Measurements from ENCODE around the gene MICAL3.

The MICAL3 gene

DNA sequence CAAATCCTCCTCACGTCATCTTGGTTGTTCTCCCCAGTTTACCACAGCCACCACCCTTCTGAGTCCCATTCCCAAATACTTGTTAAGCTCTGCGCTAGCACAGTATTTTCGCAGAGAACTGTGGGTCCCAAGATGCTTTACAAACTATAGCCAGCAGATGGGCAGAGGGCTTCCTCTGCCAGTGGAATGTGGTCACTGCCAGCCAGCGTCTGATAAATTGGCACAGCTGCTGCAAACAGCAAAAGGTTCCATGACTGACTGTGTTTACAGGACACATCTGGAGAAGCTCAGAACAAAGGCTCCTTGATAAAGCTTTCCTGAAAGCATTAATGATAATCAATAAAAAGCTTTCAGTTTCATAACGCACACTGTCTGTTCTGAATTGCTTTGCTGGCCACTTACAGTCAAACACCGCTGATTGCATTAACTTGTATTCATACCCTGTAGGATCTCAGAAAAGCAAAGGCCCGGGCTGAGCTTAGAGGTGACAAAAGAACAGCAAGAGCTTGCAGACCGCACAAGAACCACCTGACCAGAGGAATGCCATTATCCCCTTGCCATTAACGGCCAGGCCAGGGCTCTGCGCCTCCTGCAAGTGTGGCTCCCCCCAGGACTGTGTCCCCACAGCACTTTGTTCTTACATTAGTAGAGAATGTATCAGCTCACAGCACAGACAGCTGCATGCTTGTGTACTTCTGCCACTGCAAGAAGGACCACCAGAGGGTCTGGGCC is 120.6 kb downstream of the MICAL3 start:
- WGBS (ENCODE audit: insufficient coverage, insufficient read length) = no CpG with 5 or more reads among the region's 10 CpGs
- no peaks in the 10 kb centered on the region for H3K9me3 ChIP-seq (ENCODE audit: control insufficient read depth, insufficient read depth, low read length)
- H3K4me3 ChIP-seq (ENCODE audit: low read length) = no peak overlapping the region
- H3K36me3 ChIP-seq (ENCODE audit: control insufficient read depth, insufficient read depth, low read length) = no peaks in the 10 kb centered on the region; the same call in 1 of the 2 replicates
- no peaks in the 10 kb centered on the region for H3K27me3 ChIP-seq (ENCODE audit: control insufficient read depth, insufficient read depth, low read length)
- no peak overlapping the region for H3K27ac ChIP-seq (ENCODE audit: low read length)
- H3K4me1 ChIP-seq (ENCODE audit: control insufficient read depth, insufficient read depth, low read length) = peaks cover 2% of the 10 kb centered on the region; the same call in 1 of the 2 replicates
- DNase-seq (ENCODE audit: low read depth, low spot score) = no peak

GRCh38 chr22:17902960-17903359 is 121.4 kb downstream of the MICAL3 start:
- DNase-seq (ENCODE audit: low read depth, low spot score) = no peak
- no peak overlapping the region for H3K27ac ChIP-seq (ENCODE audit: low read length)
- H3K27me3 ChIP-seq (ENCODE audit: control insufficient read depth, insufficient read depth, low read length) = no peaks in the 10 kb centered on the region
- peaks cover 2% of the 10 kb centered on the region; the same call in 1 of the 2 replicates for H3K4me1 ChIP-seq (ENCODE audit: control insufficient read depth, insufficient read depth, low read length)
- no peak overlapping the region for H3K4me3 ChIP-seq (ENCODE audit: low read length)
- no peaks in the 10 kb centered on the region for H3K9me3 ChIP-seq (ENCODE audit: control insufficient read depth, insufficient read depth, low read length)
- no CpG with 5 or more reads among the region's 8 CpGs for WGBS (ENCODE audit: insufficient coverage, insufficient read length)
- H3K36me3 ChIP-seq (ENCODE audit: control insufficient read depth, insufficient read depth, low read length) = no peaks in the 10 kb centered on the region; the same call in 1 of the 2 replicates

DNA sequence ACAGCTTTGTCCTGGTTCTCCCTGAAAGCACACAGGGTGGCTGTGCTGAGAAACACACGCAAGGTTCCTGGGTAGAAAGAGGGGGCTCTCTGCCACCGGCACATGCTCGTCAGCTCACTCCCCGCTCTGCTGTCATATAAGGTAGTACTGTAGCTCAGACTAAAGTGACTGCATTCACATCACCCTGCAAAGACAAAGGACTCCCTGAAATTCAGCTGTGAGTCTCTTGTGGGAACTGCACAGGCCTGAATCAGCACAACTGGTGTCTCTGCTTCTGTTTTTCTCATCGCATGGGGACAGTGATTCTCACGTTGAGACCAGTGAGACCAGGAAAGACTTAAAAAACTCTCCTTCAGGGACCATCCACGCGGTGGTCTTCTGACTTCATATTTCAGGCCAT is 126.0 kb downstream of the MICAL3 start:
- no peak overlapping the region for H3K4me3 ChIP-seq (ENCODE audit: low read length)
- no peak overlapping the region for H3K27ac ChIP-seq (ENCODE audit: low read length)
- WGBS (ENCODE audit: insufficient coverage, insufficient read length) = no CpG with 5 or more reads among the region's 8 CpGs
- no peaks in the 10 kb centered on the region for H3K27me3 ChIP-seq (ENCODE audit: control insufficient read depth, insufficient read depth, low read length)
- no peaks in the 10 kb centered on the region; the same call in 1 of the 2 replicates for H3K4me1 ChIP-seq (ENCODE audit: control insufficient read depth, insufficient read depth, low read length)
- no peaks in the 10 kb centered on the region; the same call in none of the 2 replicates for H3K36me3 ChIP-seq (ENCODE audit: control insufficient read depth, insufficient read depth, low read length)
- no peaks in the 10 kb centered on the region for H3K9me3 ChIP-seq (ENCODE audit: control insufficient read depth, insufficient read depth, low read length)
- no peak for DNase-seq (ENCODE audit: low read depth, low spot score)

DNA sequence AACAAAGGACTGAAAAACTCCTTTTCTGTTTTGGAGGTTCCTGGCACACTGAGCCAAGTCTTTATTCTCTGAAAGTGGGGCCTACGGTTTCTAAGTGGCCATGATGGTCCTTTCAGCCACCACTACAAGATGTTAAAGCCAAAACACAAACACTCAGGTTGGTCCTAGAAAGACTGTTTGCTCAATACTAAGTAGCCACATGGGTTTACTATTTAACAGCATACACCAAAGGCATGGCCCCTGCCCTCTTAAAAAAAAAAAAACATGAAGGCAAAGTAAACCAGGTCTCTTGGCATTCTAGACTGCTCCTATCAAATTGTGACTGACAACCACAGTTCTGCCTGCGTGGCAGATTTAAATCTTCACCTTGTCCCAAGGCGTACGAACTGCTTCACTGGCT is 126.5 kb downstream of the MICAL3 start:
- Histone ChIP-seq H3K27ac (ENCODE audit: low read length) (no peak overlapping the region), H3K9me3 (ENCODE audit: control insufficient read depth, insufficient read depth, low read length) (no peaks in the 10 kb centered on the region), H3K36me3 (ENCODE audit: control insufficient read depth, insufficient read depth, low read length) (peaks cover 2% of the 10 kb centered on the region), H3K27me3 (ENCODE audit: control insufficient read depth, insufficient read depth, low read length) (no peaks in the 10 kb centered on the region), H3K4me1 (ENCODE audit: control insufficient read depth, insufficient read depth, low read length) (no peaks in the 10 kb centered on the region; the same call in 1 of the 2 replicates), H3K4me3 (ENCODE audit: low read length) (no peak overlapping the region)
- no CpG with 5 or more reads among the region's 4 CpGs for WGBS (ENCODE audit: insufficient coverage, insufficient read length)
- no peak for DNase-seq (ENCODE audit: low read depth, low spot score)

GRCh38 chr22:17897426-17897825 is 126.9 kb downstream of the MICAL3 start:
- H3K4me1 ChIP-seq (ENCODE audit: control insufficient read depth, insufficient read depth, low read length) = no peaks in the 10 kb centered on the region; the same call in 1 of the 2 replicates
- H3K9me3 ChIP-seq (ENCODE audit: control insufficient read depth, insufficient read depth, low read length) = no peaks in the 10 kb centered on the region
- no peak overlapping the region for H3K27ac ChIP-seq (ENCODE audit: low read length)
- no peaks in the 10 kb centered on the region for H3K27me3 ChIP-seq (ENCODE audit: control insufficient read depth, insufficient read depth, low read length)
- DNase-seq (ENCODE audit: low read depth, low spot score) = no peak
- H3K36me3 ChIP-seq (ENCODE audit: control insufficient read depth, insufficient read depth, low read length) = peaks cover 2% of the 10 kb centered on the region; the same call in 1 of the 2 replicates
- H3K4me3 ChIP-seq (ENCODE audit: low read length) = no peak overlapping the region
- WGBS (ENCODE audit: insufficient coverage, insufficient read length) = no CpG with 5 or more reads among the region's 2 CpGs

- peaks cover 2% of the 10 kb centered on the region; the same call in 1 of the 2 replicates for H3K36me3 ChIP-seq (ENCODE audit: control insufficient read depth, insufficient read depth, low read length)
- WGBS (ENCODE audit: insufficient coverage, insufficient read length) = no CpG with 5 or more reads among the region's 14 CpGs
Observed at GRCh38 chr22:17896586-17896985, 127.8 kb downstream of the MICAL3 start.

GRCh38 chr22:17893900-17894535 is 130.3 kb downstream of the MICAL3 start:
- no CpG with 5 or more reads among the region's 7 CpGs for WGBS (ENCODE audit: insufficient coverage, insufficient read length)
- H3K27me3 ChIP-seq (ENCODE audit: control insufficient read depth, insufficient read depth, low read length) = no peaks in the 10 kb centered on the region
- no peaks in the 10 kb centered on the region for H3K4me1 ChIP-seq (ENCODE audit: control insufficient read depth, insufficient read depth, low read length)
- H3K36me3 ChIP-seq (ENCODE audit: control insufficient read depth, insufficient read depth, low read length) = peaks cover 5% of the 10 kb centered on the region; the same call in 1 of the 2 replicates
- H3K27ac ChIP-seq (ENCODE audit: low read length) = no peak overlapping the region
- no peak for DNase-seq (ENCODE audit: low read depth, low spot score)
- H3K9me3 ChIP-seq (ENCODE audit: control insufficient read depth, insufficient read depth, low read length) = no peaks in the 10 kb centered on the region
- H3K4me3 ChIP-seq (ENCODE audit: low read length) = no peak overlapping the region

More at GRCh38 chr22:17896586-17896985, 127.8 kb downstream of the MICAL3 start:
- Histone ChIP-seq H3K27ac (ENCODE audit: low read length) (no peak overlapping the region), H3K9me3 (ENCODE audit: control insufficient read depth, insufficient read depth, low read length) (no peaks in the 10 kb centered on the region), H3K4me3 (ENCODE audit: low read length) (no peak overlapping the region), H3K4me1 (ENCODE audit: control insufficient read depth, insufficient read depth, low read length) (no peaks in the 10 kb centered on the region), H3K27me3 (ENCODE audit: control insufficient read depth, insufficient read depth, low read length) (no peaks in the 10 kb centered on the region)
- DNase-seq (ENCODE audit: low read depth, low spot score) = no peak

- Histone ChIP-seq H3K9me3 (ENCODE audit: control insufficient read depth, insufficient read depth, low read length) (no peaks in the 10 kb centered on the region), H3K4me3 (ENCODE audit: low read length) (no peak overlapping the region), H3K36me3 (ENCODE audit: control insufficient read depth, insufficient read depth, low read length) (peaks cover 5% of the 10 kb centered on the region; the same call in 1 of the 2 replicates), H3K27ac (ENCODE audit: low read length) (no peak overlapping the region), H3K27me3 (ENCODE audit: control insufficient read depth, insufficient read depth, low read length) (no peaks in the 10 kb centered on the region), H3K4me1 (ENCODE audit: control insufficient read depth, insufficient read depth, low read length) (no peaks in the 10 kb centered on the region)
- no peak for DNase-seq (ENCODE audit: low read depth, low spot score)
- WGBS (ENCODE audit: insufficient coverage, insufficient read length) = no CpG with 5 or more reads among the region's 4 CpGs
Observed at GRCh38 chr22:17892376-17892775, 132.0 kb downstream of the MICAL3 start.

DNA sequence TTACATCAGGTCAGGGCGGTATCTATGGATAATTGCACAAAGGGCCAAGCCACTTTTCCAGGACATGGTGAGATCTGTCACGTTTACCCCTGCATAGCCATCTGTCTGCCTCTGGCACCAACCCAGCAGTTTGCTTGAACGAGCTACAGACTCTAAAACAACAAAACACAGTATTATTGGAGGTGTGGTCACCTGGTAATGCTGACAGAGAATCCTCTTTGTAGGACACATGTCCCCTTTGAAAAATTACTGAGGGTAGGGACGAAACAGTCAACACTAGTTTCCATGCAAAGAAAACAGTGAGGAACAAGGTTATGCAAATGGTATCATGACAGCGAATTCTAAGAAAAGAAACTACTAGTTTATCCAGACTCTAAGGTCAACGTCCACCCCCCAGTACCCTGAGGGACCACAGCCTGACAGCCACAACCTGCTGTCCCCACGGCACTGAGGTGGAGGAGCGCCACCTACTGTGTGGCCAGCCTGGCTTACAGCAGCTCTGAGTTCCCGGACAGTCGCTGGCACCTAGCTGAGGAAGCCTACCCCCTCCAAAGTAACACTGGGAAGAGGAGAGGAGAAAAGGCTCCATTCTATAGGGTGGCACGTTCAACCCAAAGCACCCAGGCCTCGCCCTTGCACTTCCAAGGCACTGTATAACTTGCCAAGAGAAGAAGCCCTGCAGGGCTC is 132.7 kb downstream of the MICAL3 start:
- WGBS (ENCODE audit: insufficient coverage, insufficient read length) = no CpG with 5 or more reads among the region's 12 CpGs
- H3K36me3 ChIP-seq (ENCODE audit: control insufficient read depth, insufficient read depth, low read length) = peaks cover 5% of the 10 kb centered on the region; the same call in 1 of the 2 replicates
- H3K4me1 ChIP-seq (ENCODE audit: control insufficient read depth, insufficient read depth, low read length) = no peaks in the 10 kb centered on the region
- DNase-seq (ENCODE audit: low read depth, low spot score) = no peak
- H3K9me3 ChIP-seq (ENCODE audit: control insufficient read depth, insufficient read depth, low read length) = no peaks in the 10 kb centered on the region
- no peak overlapping the region for H3K4me3 ChIP-seq (ENCODE audit: low read length)
- no peak overlapping the region for H3K27ac ChIP-seq (ENCODE audit: low read length)
- no peaks in the 10 kb centered on the region for H3K27me3 ChIP-seq (ENCODE audit: control insufficient read depth, insufficient read depth, low read length)

GRCh38 chr22:17890892-17891291 is 133.5 kb downstream of the MICAL3 start:
- Histone ChIP-seq H3K27ac (ENCODE audit: low read length) (no peak overlapping the region), H3K4me3 (ENCODE audit: low read length) (no peak overlapping the region), H3K27me3 (ENCODE audit: control insufficient read depth, insufficient read depth, low read length) (no peaks in the 10 kb centered on the region), H3K36me3 (ENCODE audit: control insufficient read depth, insufficient read depth, low read length) (peaks cover 7% of the 10 kb centered on the region; the same call in 1 of the 2 replicates), H3K9me3 (ENCODE audit: control insufficient read depth, insufficient read depth, low read length) (no peaks in the 10 kb centered on the region), H3K4me1 (ENCODE audit: control insufficient read depth, insufficient read depth, low read length) (no peaks in the 10 kb centered on the region)
- no peak for DNase-seq (ENCODE audit: low read depth, low spot score)
- WGBS (ENCODE audit: insufficient coverage, insufficient read length) = no CpG with 5 or more reads among the region's 3 CpGs

All from iPS DF 6.9 (cell line).